HG03558 (cell line): ENCODE measurements around the gene GCK.
"Not testable (repeated sequence)": the region's sequence is repeated elsewhere in the genome, so short reads cannot be mapped to it uniquely, and the experiment has no call there.

Experiments used
- ATAC-seq: cut with Tn5 transposase; IDR thresholded peaks from one replicate; pipeline ENCODE4 v1.9.1; 2021; ENCODE audit warnings: moderate number of reproducible peaks; ENCODE audit not compliant: unreplicated experiment; ENCODE audit errors: extremely low read depth

GCK gene

DNA sequence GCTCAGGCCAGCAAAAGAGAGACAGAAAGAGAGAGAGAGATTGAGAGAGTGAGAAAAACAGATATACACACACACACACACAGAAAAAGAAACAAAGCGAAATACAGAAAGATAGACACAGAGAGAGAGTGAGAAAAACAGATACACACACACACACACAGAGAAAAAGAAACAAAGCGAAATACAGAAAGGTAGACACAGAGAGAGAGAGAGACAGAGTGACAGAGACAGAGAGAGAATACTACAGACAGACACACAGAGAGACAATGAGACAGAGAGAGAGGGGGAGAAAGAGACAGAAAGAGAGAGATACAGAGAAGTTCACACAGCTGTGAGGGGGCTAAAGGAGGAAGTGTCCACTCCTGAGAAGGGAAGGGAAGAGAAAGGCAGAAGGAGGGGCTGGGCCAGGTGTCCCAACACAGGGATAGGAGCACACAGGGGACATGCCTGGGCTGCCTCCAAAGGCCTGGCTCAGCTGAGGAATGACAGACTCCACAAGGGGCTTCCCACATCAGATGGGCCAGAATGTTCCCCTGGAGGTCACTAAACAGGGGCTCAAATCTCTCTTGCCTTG lies 4.3 kb downstream of the GCK start:
- ATAC-seq = no peak

DNA sequence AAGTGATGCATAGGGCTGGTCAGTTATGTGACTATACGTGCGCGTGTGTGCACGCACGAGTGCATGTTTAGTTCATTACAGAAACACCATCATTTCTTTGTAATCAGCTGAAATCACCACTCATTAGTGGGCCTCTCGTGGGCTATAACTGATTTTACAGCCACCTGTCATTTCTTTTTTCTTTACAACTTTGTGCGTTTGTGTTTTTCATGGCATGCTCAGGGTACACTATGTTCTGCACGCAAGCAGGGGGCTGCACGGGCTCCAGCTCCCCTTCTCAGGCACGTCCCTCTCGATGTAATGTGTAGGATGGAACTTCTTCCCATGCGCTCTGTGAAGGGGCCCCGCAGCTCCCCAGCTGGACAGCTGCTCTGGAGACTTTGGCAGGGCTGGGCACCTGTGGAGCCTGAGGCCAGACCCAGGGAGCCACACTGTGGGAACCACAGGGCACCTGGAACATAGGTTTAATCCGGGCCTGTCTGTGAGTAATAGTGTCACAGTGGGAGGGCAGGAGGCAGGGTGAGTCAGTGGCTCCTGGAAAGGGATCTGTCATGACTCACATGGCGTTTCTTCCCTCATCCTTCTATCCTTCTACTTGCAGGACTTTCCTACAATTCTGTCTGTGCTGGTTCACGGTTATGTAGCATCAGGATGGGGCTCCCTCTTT lies 4.9 kb downstream of the GCK start:
- ATAC-seq = no peak

DNA sequence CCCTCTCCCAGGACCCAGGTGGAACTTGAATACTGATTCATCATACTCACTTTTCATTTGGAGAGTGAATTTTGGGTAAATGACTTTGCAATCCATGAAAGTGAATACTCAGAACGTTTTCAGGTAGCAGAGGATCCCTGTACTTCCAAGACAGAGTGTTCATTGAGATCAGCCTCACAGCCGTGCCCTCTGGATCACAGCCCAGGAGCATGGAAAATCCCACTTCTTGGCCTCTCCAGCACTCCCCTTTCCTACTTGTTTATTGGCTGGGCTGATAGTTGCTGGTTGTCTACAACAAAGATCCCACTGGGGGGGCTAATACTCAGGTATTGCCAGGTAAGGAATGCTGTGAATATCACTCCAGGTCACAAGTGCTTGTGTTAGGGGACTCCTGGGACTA lies 5.9 kb downstream of the GCK start:
- ATAC-seq = no peak

DNA sequence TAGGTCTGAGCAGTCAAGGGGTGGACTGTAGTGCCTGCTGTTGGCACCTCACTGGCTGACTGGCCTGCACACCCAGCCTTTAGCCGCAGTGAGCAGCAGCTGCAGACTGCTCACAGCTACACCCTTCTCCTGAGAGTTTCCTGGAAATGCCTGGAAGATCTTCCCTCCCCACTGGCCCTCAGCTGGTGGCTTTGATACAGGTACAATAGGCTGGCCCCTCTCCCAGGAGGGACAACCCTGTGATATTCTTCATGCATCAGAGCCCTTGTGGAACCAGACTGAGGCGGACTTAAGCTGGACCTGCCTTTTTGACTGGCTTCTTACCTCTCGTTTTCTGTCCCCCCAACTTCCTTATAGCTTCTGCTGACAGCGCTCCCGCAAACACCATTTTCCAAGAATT lies 6.4 kb downstream of the GCK start:
- ATAC-seq = no peak

DNA sequence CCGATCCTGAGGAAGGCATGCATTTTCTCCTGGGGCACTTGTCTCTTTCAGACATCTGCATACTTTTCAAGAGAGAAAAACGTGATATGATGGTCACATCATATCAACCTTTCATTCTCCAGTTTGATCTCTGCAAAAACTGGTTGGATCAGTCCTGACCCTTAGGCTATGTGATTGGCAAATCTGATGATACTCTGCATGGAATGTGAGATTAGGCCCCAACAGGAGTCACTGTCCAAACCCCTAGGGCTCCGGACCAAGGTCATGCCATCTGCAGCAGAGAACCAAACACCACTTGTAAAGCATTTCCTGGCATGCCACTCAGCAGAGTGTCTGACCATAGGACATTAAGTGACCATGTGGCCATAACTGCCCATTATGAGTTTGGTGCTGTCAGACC lies 8.6 kb downstream of the GCK start:
- no peak for ATAC-seq

DNA sequence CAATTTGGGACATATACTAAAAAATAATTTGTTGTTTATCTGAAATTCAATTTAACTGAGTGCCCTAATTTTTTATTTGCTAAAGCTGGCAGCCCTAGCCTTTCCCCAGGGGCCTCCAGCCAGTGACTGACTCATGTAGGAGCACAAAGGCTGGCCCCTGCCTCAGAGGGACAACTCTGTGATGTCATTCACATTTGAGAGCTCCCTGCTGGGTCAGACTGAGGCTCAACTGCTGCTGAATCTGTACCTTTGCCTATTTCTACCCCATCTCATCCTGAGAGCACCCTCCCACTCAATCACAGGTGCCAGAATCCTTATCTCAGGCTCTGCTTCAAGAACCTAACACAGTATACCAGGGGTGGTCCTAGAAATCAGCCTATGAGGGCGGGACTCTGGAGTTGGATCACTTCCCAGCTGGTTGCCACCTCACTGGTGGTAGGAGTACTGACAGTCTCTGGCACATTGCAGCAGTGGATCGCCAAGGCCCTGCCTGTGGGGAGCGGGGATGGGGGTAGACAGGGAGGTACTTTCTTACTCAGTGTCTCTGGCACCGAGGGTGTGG lies 11.6 kb downstream of the GCK start:
- ATAC-seq = no peak

DNA sequence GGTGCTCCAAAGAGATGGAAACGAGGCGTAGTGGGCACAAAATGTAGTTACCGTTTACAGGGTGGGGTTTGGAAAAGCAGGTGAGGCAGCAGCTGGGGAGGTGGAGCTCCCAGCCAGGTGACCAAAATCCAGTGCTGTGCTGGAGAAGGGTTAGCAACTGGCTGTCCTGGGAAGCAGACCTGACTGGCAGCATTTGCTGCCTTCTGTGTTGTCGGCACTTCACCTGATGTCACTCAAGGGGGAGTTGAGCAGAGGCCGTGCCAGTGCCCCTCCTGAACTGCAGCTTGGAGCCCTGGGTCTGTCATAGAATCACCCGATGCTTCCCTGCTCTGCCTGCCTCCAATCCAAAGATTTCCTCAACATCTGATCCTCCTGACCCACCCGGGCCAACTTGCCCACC lies 12.8 kb downstream of the GCK start:
- ATAC-seq = no peak

DNA sequence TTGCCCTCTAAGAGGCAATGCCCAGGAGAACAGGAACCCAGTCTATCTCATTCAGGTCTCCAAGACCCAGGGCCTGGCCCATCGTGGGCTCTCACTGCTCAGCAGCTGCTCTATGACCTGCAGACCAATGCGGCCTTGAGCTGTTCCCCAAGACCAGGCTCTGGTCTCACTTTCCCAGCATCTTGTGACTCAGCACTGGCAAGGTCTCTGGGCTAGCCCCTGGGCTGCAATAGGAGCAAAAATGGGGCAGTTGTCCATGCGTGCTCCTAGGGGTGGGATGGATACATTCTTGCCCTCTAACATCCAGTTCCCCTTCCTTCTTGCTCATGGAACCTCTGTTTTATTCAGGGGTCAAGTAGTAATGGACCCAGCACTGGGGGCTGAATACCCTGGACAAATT lies 13.5 kb downstream of the GCK start:
- ATAC-seq = no peak

DNA sequence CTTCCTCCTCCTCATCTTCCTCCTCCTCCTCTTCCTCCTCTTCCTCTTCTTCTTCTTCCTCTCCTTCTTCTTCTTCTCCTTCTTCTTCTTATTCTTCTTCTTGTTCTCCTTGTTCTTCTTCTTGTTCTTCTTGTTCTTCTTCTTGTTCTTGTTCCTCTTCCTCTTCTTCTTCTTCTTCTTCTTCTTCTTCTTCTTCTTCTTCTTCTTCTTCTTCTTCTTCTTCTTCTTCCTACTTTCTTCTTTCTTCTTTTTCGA lies 14.6 kb downstream of the GCK start:
- not testable (repeated sequence) for ATAC-seq

DNA sequence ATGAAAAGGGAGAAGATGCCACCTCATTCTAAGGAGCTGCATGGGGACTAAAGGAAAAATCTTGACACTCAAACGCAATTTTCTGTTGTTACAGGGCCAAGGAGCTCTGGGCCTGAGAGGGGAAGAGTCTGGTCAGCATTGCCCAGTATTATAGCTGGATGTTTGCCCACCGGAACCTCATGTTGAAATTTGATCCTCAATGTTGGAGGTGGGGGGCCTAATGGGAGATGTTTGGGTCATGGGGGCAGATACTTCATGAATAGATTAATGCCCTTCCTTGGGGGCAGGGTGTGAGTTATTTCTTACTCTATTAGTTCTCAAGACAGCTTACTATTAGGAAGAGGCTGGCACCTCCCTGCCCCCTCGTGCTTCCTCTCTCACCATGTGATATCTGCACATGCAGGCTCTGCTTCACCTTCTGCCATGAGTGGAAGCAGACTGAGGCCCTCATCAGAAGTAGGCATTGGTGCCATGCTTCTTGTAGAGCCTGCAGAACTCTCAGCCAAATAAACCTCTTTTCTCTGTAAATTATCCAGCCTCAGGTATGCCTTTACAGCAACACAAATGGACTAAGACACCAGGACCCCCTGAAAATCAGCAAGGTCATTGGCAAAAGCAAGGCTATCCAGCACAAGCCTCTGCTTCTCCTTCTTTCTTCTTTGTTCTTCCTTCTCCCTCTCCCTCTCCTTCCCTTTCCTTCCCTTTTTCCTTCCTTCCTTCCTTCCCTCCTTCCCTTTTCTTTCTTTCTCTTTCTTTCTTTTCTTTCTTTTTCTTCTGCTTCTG lies 15.1 kb downstream of the GCK start:
- no peak for ATAC-seq

DNA sequence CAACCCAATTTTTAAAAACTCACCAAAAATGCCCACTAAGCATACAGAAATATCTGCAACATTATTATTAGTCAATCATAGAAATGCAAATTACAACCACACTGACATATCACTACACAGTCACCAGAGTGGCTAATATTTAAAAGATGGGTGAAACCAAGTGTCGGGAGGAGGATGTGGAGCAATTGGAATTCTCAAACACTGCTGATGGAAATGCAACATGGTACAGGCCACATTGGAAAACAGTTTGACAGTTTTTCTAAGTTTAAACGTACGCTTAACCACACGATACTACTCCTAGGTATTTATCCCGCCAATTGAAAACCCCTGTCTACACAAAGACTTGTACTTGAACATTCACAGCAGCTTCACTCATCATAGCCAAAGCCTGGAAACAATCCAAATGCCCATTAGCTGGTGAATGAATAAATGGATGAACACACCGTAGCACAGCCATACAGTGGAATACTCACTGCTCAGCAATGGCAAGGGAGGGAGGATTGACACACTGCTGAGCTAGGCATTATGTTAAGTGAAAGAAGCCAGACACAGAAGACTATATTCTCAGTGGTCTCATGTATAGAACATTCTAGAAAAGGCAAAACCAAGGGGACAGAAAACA lies 16.3 kb downstream of the GCK start:
- no peak for ATAC-seq

DNA sequence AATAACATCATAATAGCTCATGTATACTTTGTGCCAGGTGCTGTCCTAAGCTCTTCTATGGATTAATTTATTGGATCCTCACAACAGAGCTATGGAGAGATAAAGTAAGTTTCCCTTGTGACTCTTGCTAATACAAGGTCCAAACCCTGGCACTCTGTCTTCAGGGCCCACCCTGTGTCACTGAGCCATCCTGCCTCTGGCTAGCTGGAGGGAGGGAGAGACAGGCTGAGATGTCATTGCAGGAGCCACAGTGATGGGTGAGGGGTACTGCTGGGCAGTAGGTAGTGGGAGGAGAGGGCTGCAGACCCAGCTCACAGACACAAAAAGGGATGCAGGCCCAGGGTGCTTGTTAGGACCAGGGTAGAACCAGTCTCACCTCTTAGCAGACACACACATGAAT lies 16.9 kb downstream of the GCK start:
- no peak for ATAC-seq

DNA sequence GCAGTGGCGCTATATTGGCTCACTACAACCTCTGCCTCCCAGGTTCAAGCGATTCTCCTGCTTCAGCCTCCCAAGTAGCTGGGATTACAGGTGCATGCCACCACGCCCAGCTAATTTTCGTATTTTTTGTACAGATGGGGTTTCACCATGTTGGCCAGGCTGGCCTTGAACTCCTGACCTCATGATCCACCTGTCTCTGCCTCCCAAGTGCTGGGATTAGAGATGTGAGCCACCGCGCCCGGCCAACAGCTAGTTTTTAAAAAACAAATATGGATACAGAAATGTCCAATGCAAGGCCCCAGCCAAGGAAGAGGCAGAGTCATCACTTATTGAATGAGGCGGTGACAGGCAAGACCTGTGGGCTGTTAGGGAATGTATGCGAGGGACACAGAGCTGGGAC lies 17.3 kb downstream of the GCK start:
- ATAC-seq = not testable (repeated sequence)

DNA sequence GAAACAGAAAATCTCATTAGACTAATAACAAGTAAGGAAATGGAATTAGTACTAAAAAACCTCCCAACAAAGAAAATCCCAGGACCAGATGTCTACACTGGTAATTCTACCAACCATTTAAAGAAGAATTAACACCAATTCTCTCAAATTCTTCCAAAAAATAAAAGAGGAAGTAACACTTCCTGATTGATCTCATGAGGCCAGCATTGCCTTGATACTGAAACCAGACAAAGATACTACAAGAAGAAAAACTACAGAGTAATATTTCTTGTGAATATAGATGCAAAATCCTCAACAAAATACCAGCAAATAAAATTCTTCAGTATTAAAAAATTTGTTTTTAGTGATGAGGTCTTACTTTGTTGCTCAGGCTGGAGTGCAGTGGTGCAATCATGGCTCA lies 21.3 kb downstream of the GCK start:
- ATAC-seq = no peak

DNA sequence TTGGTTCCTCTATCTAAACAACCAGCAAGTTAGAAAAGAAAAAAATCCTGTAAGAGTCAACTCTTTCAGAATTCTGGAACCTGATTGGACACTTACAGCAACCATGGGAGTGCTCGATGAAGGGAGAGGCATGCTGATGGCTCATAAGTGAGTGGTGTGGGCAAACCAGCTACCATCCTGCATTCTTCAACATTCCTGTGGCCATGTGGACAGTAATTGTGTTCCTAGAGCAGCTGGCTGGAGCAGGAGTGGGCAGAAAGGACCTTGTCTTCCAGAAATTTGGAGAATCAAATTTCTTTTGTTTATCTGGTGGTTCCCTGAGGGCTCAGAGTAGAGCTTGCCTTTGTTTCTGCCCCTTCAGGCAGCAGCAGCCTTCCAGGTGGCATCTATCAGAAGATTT lies 25.6 kb downstream of the GCK start:
- ATAC-seq = no peak

DNA sequence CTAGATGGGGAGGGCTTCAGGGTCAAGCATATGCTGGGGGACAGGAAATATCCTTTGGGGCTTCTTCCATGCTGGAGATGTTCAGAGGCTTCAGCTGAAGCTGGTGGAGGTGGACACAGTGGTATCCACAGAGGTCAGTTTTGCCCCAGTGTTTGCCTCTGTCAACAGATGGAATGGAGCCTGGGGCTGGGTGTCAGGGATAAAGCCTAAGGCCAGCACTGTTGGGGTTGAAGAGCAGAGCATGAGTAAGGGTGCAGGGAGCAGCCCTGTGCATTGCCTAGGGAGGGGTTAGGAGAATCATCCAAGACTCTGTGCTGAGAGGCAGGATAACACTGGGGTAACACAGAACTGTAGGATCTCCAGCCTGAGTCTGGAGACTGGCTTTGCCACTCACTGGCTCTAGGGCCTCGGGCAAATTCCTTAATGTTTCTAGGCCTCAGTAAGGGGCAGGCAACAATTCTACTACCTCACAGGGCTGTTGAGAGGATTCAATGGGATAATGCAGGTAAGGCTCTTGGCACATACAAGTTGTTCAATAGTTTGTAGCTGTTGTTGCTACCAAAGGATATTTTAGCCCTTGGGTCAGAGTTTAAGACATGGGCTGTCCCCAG lies 26.3 kb downstream of the GCK start:
- ATAC-seq = no peak

DNA sequence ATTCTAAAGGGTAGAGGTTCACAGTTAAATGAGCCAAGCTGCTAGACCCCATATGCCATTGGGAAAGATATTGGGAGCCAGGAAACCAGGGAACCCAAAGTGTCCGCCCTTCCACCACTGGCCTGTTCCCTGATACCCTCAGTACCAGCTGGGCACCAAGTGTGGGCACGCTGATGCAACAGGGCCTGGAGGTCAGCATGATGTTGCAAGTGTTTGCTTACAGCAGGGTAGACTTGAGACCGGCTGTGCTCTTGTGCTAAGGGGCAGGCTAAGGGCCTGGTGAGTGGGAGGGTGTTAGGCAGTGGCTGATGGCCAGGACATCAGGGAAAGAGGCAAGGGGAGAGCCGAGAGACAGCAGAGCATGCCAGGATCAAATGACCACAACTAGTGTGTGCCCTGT lies 27.1 kb downstream of the GCK start:
- ATAC-seq = no peak

DNA sequence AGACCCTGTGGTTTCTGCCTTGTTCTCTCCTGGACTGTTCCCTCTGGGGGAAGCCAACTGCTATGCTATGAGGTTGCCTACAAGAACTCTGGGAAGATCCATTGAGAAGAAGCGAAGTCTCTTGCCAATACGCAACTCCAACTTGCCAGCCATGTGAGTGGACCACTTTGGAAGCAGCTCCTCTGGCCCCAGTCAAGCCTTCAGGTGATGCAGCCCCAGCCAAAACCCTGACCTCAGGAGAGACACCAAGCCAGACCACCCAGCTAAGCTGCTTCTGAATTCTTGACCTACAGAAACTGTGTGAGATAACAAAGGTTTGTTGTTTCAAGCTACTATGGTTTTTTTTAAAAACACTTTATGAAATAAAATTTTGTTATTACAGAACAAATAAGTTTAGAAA lies 27.9 kb downstream of the GCK start:
- no peak for ATAC-seq

DNA sequence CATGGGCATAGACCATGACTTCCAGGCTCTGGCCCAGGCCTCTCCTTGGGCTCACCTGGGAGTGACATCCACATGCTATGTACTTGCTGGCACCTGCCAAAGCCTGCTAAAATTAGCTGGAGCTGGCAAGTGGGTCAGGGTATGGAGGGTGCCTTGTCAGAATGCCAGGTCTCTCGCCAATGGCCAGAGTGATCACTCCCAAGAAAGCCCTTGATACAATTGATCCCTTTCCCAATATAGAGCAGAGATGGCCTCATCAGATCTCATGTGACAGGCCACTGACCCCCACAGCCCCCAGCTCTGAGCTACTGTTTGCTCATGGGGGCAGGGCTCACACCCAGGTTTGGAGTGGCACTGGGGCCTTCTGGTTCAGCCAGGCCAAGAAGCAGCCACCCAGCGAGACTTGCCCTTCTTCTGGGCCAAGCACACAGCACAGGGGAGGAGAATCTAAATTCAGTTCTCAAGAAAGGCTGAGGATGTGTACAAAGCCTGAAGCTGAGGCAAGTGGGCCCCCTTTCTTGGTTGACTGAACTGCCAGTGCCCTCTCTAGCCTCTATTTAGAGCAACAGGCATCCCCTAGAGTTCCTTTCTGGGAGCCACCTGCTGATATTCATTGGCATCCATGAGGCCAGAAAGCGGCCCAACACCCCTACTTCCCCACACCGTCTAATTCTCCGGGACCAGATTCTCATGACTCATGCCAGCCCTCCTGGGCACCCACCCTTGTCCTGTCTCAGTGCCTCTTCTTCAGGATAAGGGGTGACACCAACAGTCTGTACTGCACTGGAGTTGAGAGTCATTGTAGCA lies 29.2 kb downstream of the GCK start:
- no peak for ATAC-seq
